SJSA1 (cell line): ENCODE data around the gene EMILIN2. TPM values are rescaled to one million over a fixed set of nuclear protein-coding genes. Genes with fewer than 3 reads are reported as not detected.

ENCODE experiments used
- DNase-seq, 2 experiments: peaks; one replicate each; pipeline ENCODE4 v3.0.0-alpha.2; 2015 to 2020; ENCODE audit warnings: low spot score in 2 of 2, low read depth in 1 of 2
- H3K27ac ChIP-seq: fragments of 250-450 bp; sonication (Bioruptor Pico); 2 replicates; pipeline ENCODE4 v1.5.1; 2020; ENCODE audit warnings: mild to moderate bottlenecking, moderate library complexity
- H3K27me3 ChIP-seq: fragments of 250-450 bp; sonication (Bioruptor Pico); replicated peaks from 2 replicates; pipeline ENCODE4 v1.5.1; 2020; ENCODE audit warnings: mild to moderate bottlenecking, moderate library complexity
- H3K36me3 ChIP-seq: fragments of 250-450 bp; sonication (Bioruptor Pico); 2 replicates; pipeline ENCODE4 v1.5.1; 2020; ENCODE audit warnings: mild to moderate bottlenecking
- H3K4me1 ChIP-seq: fragments of 250-450 bp; sonication (Bioruptor Pico); replicated peaks from 2 replicates; pipeline ENCODE4 v1.6.1; 2021; ENCODE audit warnings: mild to moderate bottlenecking
- H3K4me3 ChIP-seq: fragments of 250-450 bp; sonication (Bioruptor Pico); 2 replicates; pipeline ENCODE4 v1.5.1; 2020; ENCODE audit warnings: mild to moderate bottlenecking
- H3K9me3 ChIP-seq: fragments of 250-450 bp; sonication (Bioruptor Pico); replicated peaks from 2 replicates; pipeline ENCODE4 v1.5.1; 2020; ENCODE audit warnings: mild to moderate bottlenecking
- total RNA-seq: library from RNA; depleted of rRNA; stranded (reverse); fragments of >200 nt; shearing (Covaris generic); gene quantifications from 2 replicates; pipeline ENCODE4 v1.2.3, GENCODE V29; 2014; rRNA removed

EMILIN2 gene
- total RNA-seq, 1 experiment from 2014 or later, result 28.9 TPM

GRCh38 chr18:2958819-2959298 is 112.1 kb downstream of the EMILIN2 start:
- DNase-seq, result no peak
- H3K4me1 ChIP-seq, result peaks cover 10% of the 10 kb centered on the region
- no peak overlapping the region for H3K4me3 ChIP-seq
- H3K27ac ChIP-seq, result no peak overlapping the region
- H3K9me3 ChIP-seq, result no peaks in the 10 kb centered on the region
- peaks cover 41% of the 10 kb centered on the region for H3K36me3 ChIP-seq
- no peaks in the 10 kb centered on the region for H3K27me3 ChIP-seq

GRCh38 chr18:2959341-2959740 is 112.5 kb downstream of the EMILIN2 start:
- Histone ChIP-seq H3K27me3 (no peaks in the 10 kb centered on the region), H3K4me1 (peaks cover 10% of the 10 kb centered on the region), H3K4me3 (no peak overlapping the region), H3K27ac (no peak overlapping the region), H3K36me3 (peaks cover 36% of the 10 kb centered on the region), H3K9me3 (no peaks in the 10 kb centered on the region)
- DNase-seq, result no peak

GRCh38 chr18:2960983-2961696 is 114.3 kb downstream of the EMILIN2 start:
- no peak for DNase-seq
- H3K4me1 ChIP-seq, result peaks cover 10% of the 10 kb centered on the region
- no peaks in the 10 kb centered on the region for H3K27me3 ChIP-seq
- H3K36me3 ChIP-seq, result peaks cover 28% of the 10 kb centered on the region
- H3K27ac ChIP-seq, result no peak overlapping the region
- no peaks in the 10 kb centered on the region for H3K9me3 ChIP-seq
- H3K4me3 ChIP-seq, result no peak overlapping the region

- no peak overlapping the region for H3K4me3 ChIP-seq
- no peaks in the 10 kb centered on the region for H3K9me3 ChIP-seq
- DNase-seq, result no peak
- no peak overlapping the region for H3K27ac ChIP-seq
- H3K36me3 ChIP-seq, result peaks cover 23% of the 10 kb centered on the region
- no peaks in the 10 kb centered on the region for H3K27me3 ChIP-seq
- H3K4me1 ChIP-seq, result peaks cover 10% of the 10 kb centered on the region
Measured at GRCh38 chr18:2961821-2962220, 115.0 kb downstream of the EMILIN2 start.

- DNase-seq, result no peak
- peaks cover 14% of the 10 kb centered on the region for H3K36me3 ChIP-seq
- H3K4me3 ChIP-seq, result no peak overlapping the region
Measured at GRCh38 chr18:2963048-2963447, 116.2 kb downstream of the EMILIN2 start.

GRCh38 chr18:2964361-2965010 is 117.7 kb downstream of the EMILIN2 start:
- H3K27me3 ChIP-seq, result no peaks in the 10 kb centered on the region
- no peak overlapping the region for H3K27ac ChIP-seq
- H3K4me1 ChIP-seq, result peaks cover 10% of the 10 kb centered on the region
- no peaks in the 10 kb centered on the region for H3K9me3 ChIP-seq
- DNase-seq, result no peak
- H3K4me3 ChIP-seq, result no peak overlapping the region
- H3K36me3 ChIP-seq, result peaks cover 9% of the 10 kb centered on the region

More at GRCh38 chr18:2963048-2963447, 116.2 kb downstream of the EMILIN2 start:
- Histone ChIP-seq H3K27me3 (no peaks in the 10 kb centered on the region), H3K9me3 (no peaks in the 10 kb centered on the region), H3K4me1 (peaks cover 10% of the 10 kb centered on the region), H3K27ac (no peak overlapping the region)

Other genes with a start within 250 kb of the EMILIN2 start
- gene SMCHD1, start 191.3 kb upstream of the EMILIN2 start, total RNA-seq, result 60.2 and 84.4 TPM in 2 replicates
- 13.7 and 21.0 TPM in 2 replicates for gene LPIN2, start 166.1 kb downstream of the EMILIN2 start, total RNA-seq